Keratinocyte (primary cell): Measurements from ENCODE around the gene STRN4. TPM values are rescaled to one million over a fixed set of nuclear protein-coding genes. Genes with fewer than 3 reads are reported as not detected.

Source experiments
- DNase-seq: peaks from one replicate; pipeline ENCODE4 v3.0.0-alpha.2; 2011; ENCODE audit warnings: low read depth, missing footprints, low spot score
- FAIRE-seq: peaks from 2 replicates; lab custom pipeline; 2011; peaks lifted over from hg19 to GRCh38; lab: Jason Lieb, UNC
- H2AFZ ChIP-seq: 2 replicates; pipeline ENCODE4 v1.6.0; 2012; ENCODE audit warnings: low read length, control low read depth, inconsistent platforms; ENCODE audit not compliant: control insufficient read depth
- H3K27ac ChIP-seq: 2 replicates; pipeline ENCODE4 v1.5.1; 2011; ENCODE audit warnings: low read length; ENCODE audit not compliant: control insufficient read depth, insufficient read depth
- H3K27me3 ChIP-seq: 3 replicates; pipeline ENCODE4 v1.6.0; 2011; ENCODE audit warnings: low read length; ENCODE audit not compliant: control insufficient read depth, insufficient read depth; ENCODE audit errors: extremely low read depth
- H3K36me3 ChIP-seq, 2 experiments: 2 replicates in 1 of 2; 3 replicates in 1 of 2; pipeline ENCODE4 v1.5.1; 2011; ENCODE audit warnings: low read length in 2 of 2, mild to moderate bottlenecking in 1 of 2; ENCODE audit not compliant: control insufficient read depth in 2 of 2, insufficient read depth in 2 of 2; ENCODE audit errors: extremely low read depth in 1 of 2
- H3K4me1 ChIP-seq: 3 replicates; pipeline ENCODE4 v1.5.1; 2011; ENCODE audit warnings: low read length; ENCODE audit not compliant: control insufficient read depth, insufficient read depth; ENCODE audit errors: extremely low read depth
- H3K4me2 ChIP-seq: 3 replicates; pipeline ENCODE4 v1.6.0; 2011; ENCODE audit warnings: low read depth, low read length; ENCODE audit not compliant: control insufficient read depth, insufficient read depth; ENCODE audit errors: extremely low read depth
- H3K4me3 ChIP-seq, 3 experiments: fragments of 200-600 bp in 1 of 3; sonication (generic) in 1 of 3; 2 replicates in 2 of 3; 3 replicates in 1 of 3; pipeline ENCODE4 v1.5.1; 2011 to 2016; ENCODE audit warnings: low read length in 3 of 3, mild to moderate bottlenecking in 3 of 3, control low read depth in 2 of 3, inconsistent platforms in 1 of 3, low read depth in 1 of 3, mixed read lengths in 1 of 3, mixed run types in 1 of 3, moderate library complexity in 1 of 3; ENCODE audit not compliant: control insufficient read depth in 2 of 3, insufficient read depth in 2 of 3; ENCODE audit errors: extremely low read depth in 1 of 3
- H3K79me2 ChIP-seq: 2 replicates; pipeline ENCODE4 v1.6.0; 2012; ENCODE audit warnings: low read length; ENCODE audit not compliant: control insufficient read depth, insufficient read depth
- H3K9ac ChIP-seq: 3 replicates; pipeline ENCODE4 v1.6.0; 2011; ENCODE audit warnings: low read length; ENCODE audit not compliant: control insufficient read depth, insufficient read depth; ENCODE audit errors: extremely low read depth
- H3K9me1 ChIP-seq: 3 replicates; pipeline ENCODE4 v1.6.0; 2011; ENCODE audit warnings: low read length; ENCODE audit not compliant: control insufficient read depth, insufficient read depth; ENCODE audit errors: extremely low read depth
- H3K9me3 ChIP-seq: 2 replicates; pipeline ENCODE4 v1.5.1; 2012; ENCODE audit warnings: low read depth, low read length; ENCODE audit not compliant: control insufficient read depth
- H4K20me1 ChIP-seq: 3 replicates; pipeline ENCODE4 v1.6.0; 2011; ENCODE audit warnings: low read length; ENCODE audit not compliant: control insufficient read depth, insufficient read depth; ENCODE audit errors: extremely low read depth
- CTCF ChIP-seq, 3 experiments: IDR thresholded peaks in 1 of 3; conservative IDR thresholded peaks in 1 of 3; optimal IDR thresholded peaks in 1 of 3; 2 replicates in 2 of 3; 3 replicates in 1 of 3; pipeline versions ENCODE3 to v1.5.1; 2011; ENCODE audit warnings: low read length in 3 of 3, mild to moderate bottlenecking in 3 of 3, moderate library complexity in 2 of 3, control low read depth in 1 of 3, inconsistent platforms in 1 of 3; ENCODE audit not compliant: insufficient read depth in 2 of 3; ENCODE audit errors: extremely low read depth in 1 of 3
- EZH2 ChIP-seq: IDR thresholded peaks from one replicate; pipeline ENCODE4 v1.6.1; 2012; ENCODE audit warnings: inconsistent platforms, mild to moderate bottlenecking, low read length, moderate library complexity
- dilution Hi-C: fragments of 300-500 bp; cut with MboI; formaldehyde crosslinking; loops from one replicate; pipeline ENCODE4 v1.7.0; 2020; ENCODE audit warnings: low sequenced_read_pairs; ENCODE audit not compliant: extremely low pct_ligation_motif_present
- polyA plus RNA-seq, 5 experiments: library from polyadenylated mRNA; depleted of rRNA in 3 of 5; stranded (reverse) in 3 of 5; stranded (forward) in 1 of 5; unstranded in 1 of 5; fragments of >200 nt; gene quantifications; 1 replicate in 1 of 5; 2 replicates in 3 of 5; 3 replicates in 1 of 5; pipeline versions ENCODE4 v1.2.1 to v1.2.3, GENCODE V29; 2011 to 2012; ENCODE audit warnings: missing spikeins in 2 of 5, low read depth in 1 of 5, low replicate concordance in 1 of 5

STRN4 gene
- polyA plus RNA-seq, 1 donor (not counting 4 experiments of a cell fraction or from before 2014, with no cell fraction given): 37.3 TPM

- DNase-seq (no peak), FAIRE-seq (no peak)
- Histone ChIP-seq H3K9me1 (no peaks in the 10 kb centered on the region), H3K4me2 (no peak overlapping the region), H3K27me3 (no peaks in the 10 kb centered on the region), H3K79me2 (peaks cover 21% of the 10 kb centered on the region), H4K20me1 (peaks cover 2% of the 10 kb centered on the region), H2AFZ (no peak overlapping the region), H3K4me3 (no peak overlapping the region), H3K36me3 (peaks cover 24 to 37% of the 10 kb centered on the region in 2 experiments), H3K9ac (no peak overlapping the region), H3K9me3 (no peaks in the 10 kb centered on the region), H3K4me1 (peaks cover 17% of the 10 kb centered on the region), H3K27ac (no peak overlapping the region)
- dilution Hi-C loops: no loop called here
- no peak for TF ChIP-seq EZH2
- no peak for TF ChIP-seq CTCF (optimal IDR thresholded peaks at IDR 0.05 in 1 of 3, IDR thresholded peaks at IDR 0.05 in 1 of 3, conservative IDR thresholded peaks at IDR 0.05 in 1 of 3; ENCODE audit: extremely low read depth in 1 of 3, insufficient read depth in 2 of 3, low read length in 3 of 3)
These were observed 27.2 kb downstream of the STRN4 start for GRCh38 chr19:46718934-46719622.

GRCh38 chr19:46718157-46718933 is 27.9 kb downstream of the STRN4 start:
- no peak overlapping the region for H2AFZ ChIP-seq
- no peak for DNase-seq
- no peaks in the 10 kb centered on the region for H3K9me1 ChIP-seq
- H3K36me3 ChIP-seq: peaks cover 20 to 33% of the 10 kb centered on the region in 2 experiments
- no peak overlapping the region for H3K9ac ChIP-seq
- H3K27ac ChIP-seq: no peak overlapping the region
- peak overlapping the region; percentile 83 for H3K4me2 ChIP-seq
- peaks cover 24% of the 10 kb centered on the region for H3K79me2 ChIP-seq
- peaks cover 17% of the 10 kb centered on the region for H3K4me1 ChIP-seq
- no peak for FAIRE-seq
- dilution Hi-C loops: no loop called here
- peaks cover 2% of the 10 kb centered on the region for H4K20me1 ChIP-seq
- H3K9me3 ChIP-seq: no peaks in the 10 kb centered on the region
- no peak overlapping the region for H3K4me3 ChIP-seq
- H3K27me3 ChIP-seq: no peaks in the 10 kb centered on the region
- TF ChIP-seq CTCF (optimal IDR thresholded peaks at IDR 0.05 in 1 of 3, IDR thresholded peaks at IDR 0.05 in 1 of 3, conservative IDR thresholded peaks at IDR 0.05 in 1 of 3; ENCODE audit: extremely low read depth in 1 of 3, insufficient read depth in 2 of 3, low read length in 3 of 3) (no peak), EZH2 (no peak)
